Measurements from ENCODE around the gene SCD.

GRCh38 chr10:100368721-100369120 is 21.7 kb downstream of the SCD start:
- no peak for TF ChIP-seq REST (IDR thresholded peaks at IDR 0.05; ENCODE audit: insufficient read depth in 1 of 2, low read depth in 2 of 2, low read length in 2 of 2)
- no peak for TF ChIP-seq POLR2AphosphoS5 (IDR thresholded peaks at IDR 0.05; ENCODE audit: low read depth, low read length)
- TF ChIP-seq FOXP2 (optimal IDR thresholded peaks at IDR 0.05; ENCODE audit: borderline replicate concordance, extremely low read depth, extremely low read length, insufficient read depth), result no peak
- TF ChIP-seq TAF1 (IDR thresholded peaks at IDR 0.05; ENCODE audit: borderline replicate concordance, insufficient read depth, low read length), result no peak
